K562 (cell line): Measurements from ENCODE around the gene OR4N5. TPM values are rescaled to one million over a fixed set of nuclear protein-coding genes. Genes with fewer than 3 reads are reported as not detected.

Source experiments
- ATAC-seq: fragments of 200-7000 bp; cut with Tn5 transposase; 3 replicates; pipeline ENCODE4 v1.9.1; 2020; ENCODE audit warnings: moderate library complexity
- BruUV-seq: library from RNA; stranded (reverse); fragments of 400-500 nt; replicated peaks from 2 replicates; lab custom pipeline; 2021; lab: Mats Ljungman, UMichigan
- CTCF ChIA-PET: fragments of 300-600 bp; formaldehyde crosslinking; extraction: SDS; loops from one replicate; lab custom pipeline; 2021; ENCODE audit warnings: low intra/inter-chr PET ratio; lab: Yijun Ruan, JAX
- POLR2A ChIA-PET: fragments of 300-600, 350-650 bp; sonication (Branson Sonifier 250); formaldehyde crosslinking; extraction: SDS; loops from one replicate; lab custom pipeline; 2021; ENCODE audit warnings: antibody characterized with exemption, inconsistent platforms; lab: Yijun Ruan, JAX
- DNase-seq, 4 experiments: peaks; one replicate each; pipeline versions ENCODE4 v3.0.0 to v3.0.0-alpha.2; 2011 to 2018; ENCODE audit warnings: low spot score in 3 of 4, mixed read lengths in 3 of 4; ENCODE audit errors: extremely low read depth in 1 of 4
- FAIRE-seq: peaks from 2 replicates; lab custom pipeline; 2011; peaks lifted over from hg19 to GRCh38; lab: Jason Lieb, UNC
- H2AFZ ChIP-seq: 2 replicates; pipeline ENCODE4 v1.6.0; 2011; ENCODE audit warnings: low read depth, low read length, control low read depth, inconsistent platforms
- H3K27ac ChIP-seq: fragments of 200-600 bp; 3 replicates; pipeline ENCODE4 v1.8.0; 2011; ENCODE audit warnings: low read depth, mild to moderate bottlenecking, control low read depth, inconsistent platforms, low read length, moderate library complexity, mixed read lengths; ENCODE audit errors: extremely low read depth
- H3K27me3 ChIP-seq, 2 experiments: fragments of 300-600 bp in 1 of 2; 2 replicates in 1 of 2; 3 replicates in 1 of 2; pipeline versions ENCODE4 v1.6.0 to v1.8.0; 2011; ENCODE audit warnings: inconsistent platforms in 2 of 2, low read length in 2 of 2, mild to moderate bottlenecking in 1 of 2, mixed read lengths in 1 of 2, moderate library complexity in 1 of 2; ENCODE audit not compliant: control insufficient read depth in 2 of 2, insufficient read depth in 2 of 2
- H3K36me3 ChIP-seq: fragments of 300-600 bp; 3 replicates; pipeline ENCODE4 v1.8.0; 2011; ENCODE audit warnings: mild to moderate bottlenecking, low read length, inconsistent platforms; ENCODE audit not compliant: control insufficient read depth, insufficient read depth
- H3K4me1 ChIP-seq, 2 experiments: fragments of 200-600 bp in 1 of 2; replicated peaks in 1 of 2; 2 replicates in 1 of 2; 3 replicates in 1 of 2; pipeline versions ENCODE4 v1.5.1 to v1.8.0; 2011; ENCODE audit warnings: inconsistent platforms in 2 of 2, low read length in 2 of 2, mild to moderate bottlenecking in 1 of 2, mixed read lengths in 1 of 2, moderate library complexity in 1 of 2; ENCODE audit not compliant: control insufficient read depth in 2 of 2, insufficient read depth in 2 of 2
- H3K4me2 ChIP-seq: 2 replicates; pipeline ENCODE4 v1.6.1; 2011; ENCODE audit warnings: low read length, control low read depth, inconsistent platforms, mixed read lengths; ENCODE audit not compliant: insufficient read depth
- H3K4me3 ChIP-seq: fragments of 200-600 bp; sonication (generic), shearing (Covaris generic); 2 replicates; pipeline ENCODE4 v1.5.1; 2016; ENCODE audit warnings: control low read depth, inconsistent platforms
- H3K79me2 ChIP-seq: fragments of 200-600 bp; 3 replicates; pipeline ENCODE4 v1.8.0; 2011; ENCODE audit warnings: low read length, inconsistent platforms; ENCODE audit not compliant: control insufficient read depth, insufficient read depth
- H3K9ac ChIP-seq, 2 experiments: 2 replicates each; pipeline versions ENCODE4 v1.6.0 to v1.6.1; 2011; ENCODE audit warnings: low read depth in 2 of 2, low read length in 2 of 2, control low read depth in 1 of 2, inconsistent platforms in 1 of 2, mild to moderate bottlenecking in 1 of 2, mixed read lengths in 1 of 2; ENCODE audit not compliant: insufficient read depth in 1 of 2
- H3K9me1 ChIP-seq: one replicate; pipeline ENCODE4 v1.6.0; 2011; ENCODE audit warnings: inconsistent platforms, mild to moderate bottlenecking, low read length, moderate library complexity; ENCODE audit not compliant: control insufficient read depth, insufficient read depth
- H3K9me3 ChIP-seq: replicated peaks from 2 replicates; pipeline ENCODE4 v1.5.1; 2011; ENCODE audit warnings: low read depth, low read length, inconsistent platforms; ENCODE audit not compliant: control insufficient read depth, insufficient read depth
- H4K20me1 ChIP-seq: replicated peaks from 2 replicates; pipeline ENCODE4 v1.6.1; 2011; ENCODE audit warnings: low read length, inconsistent platforms, mixed read lengths; ENCODE audit not compliant: control insufficient read depth, insufficient read depth
- CBFB ChIP-seq: sonication (generic); formaldehyde crosslinking; IDR thresholded peaks from 2 replicates; pipeline ENCODE4 v1.4.0; 2020; ENCODE audit warnings: mild to moderate bottlenecking, missing genetic modification reagents
- CBX5 ChIP-seq: IDR thresholded peaks from 2 replicates; pipeline ENCODE4 v1.6.1; 2014; ENCODE audit warnings: low read depth, borderline replicate concordance
- HNRNPK ChIP-seq: fragments of 200-400 bp; formaldehyde crosslinking; IDR thresholded peaks from one replicate; pipeline ENCODE4 v1.6.1; 2018; ENCODE audit warnings: mild to moderate bottlenecking, low read depth, low read length; ENCODE audit not compliant: poor library complexity, severe bottlenecking
- ILK ChIP-seq: fragments of 450-650 bp; IDR thresholded peaks from 2 replicates; pipeline ENCODE4 v1.6.1; 2016; ENCODE audit warnings: missing genetic modification characterization, low read depth, mild to moderate bottlenecking, missing compliant biosample characterization, moderate library complexity, borderline replicate concordance
- JUN ChIP-seq, 2 experiments: sonication (generic) in 1 of 2; formaldehyde crosslinking in 1 of 2; IDR thresholded peaks; 2 replicates each; pipeline versions ENCODE4 v1.6.1 to v1.8.0; 2012 to 2022; ENCODE audit warnings: borderline replicate concordance in 2 of 2, mild to moderate bottlenecking in 2 of 2, improper control_type of control experiment in 1 of 2, low read depth in 1 of 2, low read length in 1 of 2, missing genetic modification reagents in 1 of 2
- KLF16 ChIP-seq: IDR thresholded peaks from 2 replicates; pipeline ENCODE4 v1.6.1; 2016; ENCODE audit warnings: antibody characterized with exemption
- MYC ChIP-seq, 2 experiments: fragments of 250-450 bp in 1 of 2; sonication (Bioruptor Pico) in 1 of 2; IDR thresholded peaks; 2 replicates each; pipeline versions ENCODE4 v1.5.1 to v1.6.1; 2012 to 2021; ENCODE audit warnings: low read depth in 2 of 2, borderline replicate concordance in 1 of 2, improper control_type of control experiment in 1 of 2, low read length in 1 of 2, mild to moderate bottlenecking in 1 of 2, moderate library complexity in 1 of 2
- NR1H2 ChIP-seq: sonication (generic); formaldehyde crosslinking; IDR thresholded peaks from 2 replicates; pipeline ENCODE4 v1.4.0; 2020; ENCODE audit warnings: mild to moderate bottlenecking, missing genetic modification reagents
- PCBP2 ChIP-seq: fragments of 200-400 bp; formaldehyde crosslinking; IDR thresholded peaks from 2 replicates; pipeline ENCODE4 v1.6.1; 2018; ENCODE audit warnings: low read length, low read depth, mild to moderate bottlenecking, moderate library complexity; ENCODE audit not compliant: poor library complexity, severe bottlenecking
- PPARD ChIP-seq: fragments of 250-450 bp; sonication (Bioruptor Pico); IDR thresholded peaks from 2 replicates; pipeline ENCODE4 v1.8.0; 2022; ENCODE audit warnings: inconsistent platforms, mild to moderate bottlenecking, moderate library complexity
- SIRT6 ChIP-seq: IDR thresholded peaks from one replicate; pipeline ENCODE4 v1.6.1; 2012; ENCODE audit warnings: low read depth, mild to moderate bottlenecking, control low read depth, inconsistent platforms, low read length, moderate library complexity
- TFE3 ChIP-seq: fragments of 450-650 bp; formaldehyde crosslinking; IDR thresholded peaks from 2 replicates; pipeline ENCODE4 v1.4.0; 2020; ENCODE audit warnings: mild to moderate bottlenecking, mixed read lengths
- ZNF12 ChIP-seq: sonication (generic); formaldehyde crosslinking; IDR thresholded peaks from 2 replicates; pipeline ENCODE4 v1.4.0; 2020; ENCODE audit warnings: mild to moderate bottlenecking, missing genetic modification reagents
- ZNF175 ChIP-seq: fragments of 200-800 bp; sonication (Bioruptor generic); IDR thresholded peaks from 2 replicates; pipeline ENCODE4 v1.6.1; 2016; ENCODE audit warnings: low read depth, mild to moderate bottlenecking, missing genetic modification characterization, missing compliant biosample characterization
- ZNF717 ChIP-seq: fragments of 250-450 bp; sonication (Bioruptor Pico); IDR thresholded peaks from 2 replicates; pipeline ENCODE4 v1.5.0; 2021
- WGBS: fragments of 100-300 bp; shearing (Covaris generic); methylation state at CpG from one replicate; pipeline ENCODE4 v1.1.6; 2016; ENCODE audit warnings: low coverage, mixed read lengths; ENCODE audit not compliant: insufficient coverage; ENCODE audit errors: missing lambda C conversion rate; 5-methylcytosine and 5-hydroxymethylcytosine counted together
- in situ Hi-C: fragments of 300-500 bp; cut with MboI; formaldehyde crosslinking; loops from 4 replicates; pipeline ENCODE4 v1.15.0; 2018; ENCODE audit warnings: inconsistent platforms, mixed read lengths
- intact Hi-C: fragments of 100-400 bp; cut with micrococcal nuclease; formaldehyde crosslinking; loops from 2 replicates; pipeline ENCODE4 v1.14.2; 2022
- polyA plus RNA-seq, 8 experiments: library from polyadenylated mRNA; depleted of rRNA in 4 of 8; stranded (reverse) in 5 of 8; unstranded in 3 of 8; fragments of >200 nt; fragmentation: Nextera tagmentation in 2 of 8; fragmentation: Illumina TruSeq in 1 of 8; extraction: Ambion mirVana in 2 of 8; extraction: Trizol in 1 of 8; gene quantifications; 2 replicates each; pipeline versions ENCODE4 v1.2.1 to v1.2.3, GENCODE V29; 2011 to 2014; ENCODE audit warnings: inconsistent platforms in 1 of 8, missing spikeins in 1 of 8
- total RNA-seq, 7 experiments: library from RNA; depleted of rRNA in 6 of 7; stranded (reverse); fragments of >200 nt in 6 of 7; fragmentation: Illumina TruSeq in 2 of 7; extraction: Trizol in 2 of 7; gene quantifications; 2 replicates each; pipeline versions ENCODE4 v1.2.1 to v1.2.3, GENCODE V29; 2011 to 2021; ENCODE audit warnings: low replicate concordance in 1 of 7
- TF ChIP-seq, protein P1 (sequence below): fragments of 450-650 bp; formaldehyde crosslinking; conservative IDR thresholded peaks from 2 replicates; pipeline ENCODE4 v1.4.0; 2022; ENCODE audit warnings: mild to moderate bottlenecking, missing genetic modification characterization
- TF ChIP-seq, protein P2 (sequence below): sonication (generic); IDR thresholded peaks from 2 replicates; pipeline ENCODE4 v1.6.1; 2016

Gene OR4N5
- total and polyA plus RNA-seq, 9 of the 15 experiments (the other 6 are each of a cell fraction or from before 2014, with no cell fraction given): not detected

DNA sequence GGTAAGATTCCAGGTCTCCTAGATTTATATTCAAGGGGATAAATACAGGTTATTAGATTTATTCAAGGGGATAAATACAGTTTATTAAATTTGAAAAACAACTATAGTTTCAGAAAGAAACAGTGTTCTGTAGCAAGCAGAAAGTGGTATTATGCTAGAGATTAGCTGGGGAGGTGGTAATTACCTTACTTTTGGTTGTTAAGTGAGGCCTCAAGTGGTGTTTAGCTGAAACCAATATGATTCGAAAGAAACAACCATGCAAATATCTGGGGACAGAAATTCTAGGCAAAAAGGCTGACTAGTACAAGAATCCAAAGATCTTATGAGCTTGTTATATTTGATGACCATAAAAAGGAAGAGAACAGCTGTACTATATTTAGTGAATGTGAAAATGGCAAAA, 6.2 kb downstream of the OR4N5 start:
- POLR2A ChIA-PET: no interaction called here
- H3K79me2 ChIP-seq: no peaks in the 10 kb centered on the region
- WGBS: 50% methylated on average over 1 of the region's 1 CpG

More for the DNA sequence above, 6.2 kb downstream of the OR4N5 start:
- Histone ChIP-seq H3K4me2 (no peak overlapping the region), H3K9me1 (no peaks in the 10 kb centered on the region), H3K9ac (no peak overlapping the region), H2AFZ (0 out of 2 replicates have a peak overlapping the region, but pooled peaks have one; percentile 71), H3K4me1 (peaks cover 0 to 8% of the 10 kb centered on the region in 2 experiments; a peak in 3 of 5 replicates), H3K9me3 (no peaks in the 10 kb centered on the region), H3K36me3 (no peaks in the 10 kb centered on the region), H3K27me3 (no peaks in the 10 kb centered on the region), H4K20me1 (no peaks in the 10 kb centered on the region), H3K27ac (no peak overlapping the region), H3K4me3 (no peak overlapping the region)
- intact Hi-C loops: no loop called here
- DNase-seq (no peak), ATAC-seq (no peak), FAIRE-seq (no peak)
- TF ChIP-seq CBFB (CRISPR knock-in tag) (no peak), JUN (IDR thresholded peaks at IDR 0.05; ENCODE audit: borderline replicate concordance, low read depth, low read length) (no peak), JUN (CRISPR knock-in tag; IDR thresholded peaks at IDR 0.05; ENCODE audit: borderline replicate concordance) (no peak), ILK (no peak), KLF16 (no peak), MYC (IDR thresholded peaks at IDR 0.05; ENCODE audit: low read depth, low read length) (no peak), MYC (CRISPR knock-in tag; IDR thresholded peaks at IDR 0.05; ENCODE audit: borderline replicate concordance, low read depth) (no peak), TFE3 (CRISPR knock-in tag) (no peak), HNRNPK (no peak), ZNF12 (CRISPR knock-in tag) (no peak), ZNF717 (CRISPR knock-in tag) (no peak), SIRT6 (no peak), CBX5 (no peak), PCBP2 (no peak), ZNF175 (CRISPR knock-in tag) (no peak), PPARD (CRISPR knock-in tag) (no peak), NR1H2 (no peak)
- TF ChIP-seq, protein P1, sequence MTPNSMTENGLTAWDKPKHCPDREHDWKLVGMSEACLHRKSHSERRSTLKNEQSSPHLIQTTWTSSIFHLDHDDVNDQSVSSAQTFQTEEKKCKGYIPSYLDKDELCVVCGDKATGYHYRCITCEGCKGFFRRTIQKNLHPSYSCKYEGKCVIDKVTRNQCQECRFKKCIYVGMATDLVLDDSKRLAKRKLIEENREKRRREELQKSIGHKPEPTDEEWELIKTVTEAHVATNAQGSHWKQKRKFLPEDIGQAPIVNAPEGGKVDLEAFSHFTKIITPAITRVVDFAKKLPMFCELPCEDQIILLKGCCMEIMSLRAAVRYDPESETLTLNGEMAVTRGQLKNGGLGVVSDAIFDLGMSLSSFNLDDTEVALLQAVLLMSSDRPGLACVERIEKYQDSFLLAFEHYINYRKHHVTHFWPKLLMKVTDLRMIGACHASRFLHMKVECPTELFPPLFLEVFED (CRISPR knock-in tag): no peak
- TF ChIP-seq, protein P2, sequence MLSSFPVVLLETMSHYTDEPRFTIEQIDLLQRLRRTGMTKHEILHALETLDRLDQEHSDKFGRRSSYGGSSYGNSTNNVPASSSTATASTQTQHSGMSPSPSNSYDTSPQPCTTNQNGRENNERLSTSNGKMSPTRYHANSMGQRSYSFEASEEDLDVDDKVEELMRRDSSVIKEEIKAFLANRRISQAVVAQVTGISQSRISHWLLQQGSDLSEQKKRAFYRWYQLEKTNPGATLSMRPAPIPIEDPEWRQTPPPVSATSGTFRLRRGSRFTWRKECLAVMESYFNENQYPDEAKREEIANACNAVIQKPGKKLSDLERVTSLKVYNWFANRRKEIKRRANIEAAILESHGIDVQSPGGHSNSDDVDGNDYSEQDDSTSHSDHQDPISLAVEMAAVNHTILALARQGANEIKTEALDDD: no peak
- in situ Hi-C loops: no loop called here
- CTCF ChIA-PET: no interaction called here
- no TSS peak for BruUV-seq
